ENCODE data around the gene VAV2.
A peak's percentile ranks its signal among the peaks of the same experiment; 100 is the strongest.

Gene VAV2

DNA sequence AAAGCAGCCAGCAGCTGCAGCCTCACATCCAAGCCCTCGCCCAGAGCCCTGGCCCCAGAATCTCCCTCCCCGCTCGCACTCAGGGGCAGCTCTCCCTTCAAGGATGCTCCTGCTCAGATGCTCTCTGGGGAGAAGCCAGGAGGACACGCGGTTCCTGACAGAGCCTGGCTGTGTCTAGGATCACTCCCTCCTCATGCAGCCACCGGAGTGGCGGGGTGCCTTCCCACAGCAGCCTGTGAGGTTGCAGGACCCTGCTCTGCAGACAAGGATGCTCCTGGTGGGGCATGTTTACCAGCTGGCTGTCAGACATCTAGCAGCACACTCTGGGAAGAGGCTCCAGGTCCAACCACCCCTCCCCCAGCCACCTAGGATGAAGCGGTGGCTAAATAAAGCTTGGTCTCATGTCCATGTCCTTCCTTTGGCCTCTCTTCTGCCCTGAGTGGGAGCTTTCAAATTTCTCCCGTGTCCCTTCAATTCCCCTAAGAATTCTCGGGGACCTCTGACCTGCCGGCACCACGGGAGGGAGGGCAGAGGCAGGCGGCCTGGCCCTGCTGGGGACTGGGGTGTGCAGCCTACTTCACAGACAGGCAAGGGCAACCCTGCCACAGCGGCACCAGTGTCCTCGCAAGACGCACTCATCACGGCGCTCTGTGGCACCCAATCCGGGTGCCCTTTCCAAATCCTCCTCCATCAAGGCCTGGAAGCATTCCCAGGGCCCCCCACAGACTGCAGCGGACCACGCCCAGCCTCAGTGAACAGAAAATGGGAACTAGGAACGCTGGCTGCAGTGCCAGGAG is 165.6 kb downstream of the VAV2 start:
- Mint-ChIP-seq H3K36me3 (ENCODE audit: low read depth) (peaks cover 44% of the 10 kb centered on the region), H3K27me3 (no peaks in the 10 kb centered on the region), H3K27ac (peak overlapping the region; percentile 37), H3K4me1 (ENCODE audit: low read depth) (peaks cover 64% of the 10 kb centered on the region), H3K9me3 (no peaks in the 10 kb centered on the region), H3K4me3 (no peak overlapping the region)
- intact Hi-C loops (cut with micrococcal nuclease): no loop called here

DNA sequence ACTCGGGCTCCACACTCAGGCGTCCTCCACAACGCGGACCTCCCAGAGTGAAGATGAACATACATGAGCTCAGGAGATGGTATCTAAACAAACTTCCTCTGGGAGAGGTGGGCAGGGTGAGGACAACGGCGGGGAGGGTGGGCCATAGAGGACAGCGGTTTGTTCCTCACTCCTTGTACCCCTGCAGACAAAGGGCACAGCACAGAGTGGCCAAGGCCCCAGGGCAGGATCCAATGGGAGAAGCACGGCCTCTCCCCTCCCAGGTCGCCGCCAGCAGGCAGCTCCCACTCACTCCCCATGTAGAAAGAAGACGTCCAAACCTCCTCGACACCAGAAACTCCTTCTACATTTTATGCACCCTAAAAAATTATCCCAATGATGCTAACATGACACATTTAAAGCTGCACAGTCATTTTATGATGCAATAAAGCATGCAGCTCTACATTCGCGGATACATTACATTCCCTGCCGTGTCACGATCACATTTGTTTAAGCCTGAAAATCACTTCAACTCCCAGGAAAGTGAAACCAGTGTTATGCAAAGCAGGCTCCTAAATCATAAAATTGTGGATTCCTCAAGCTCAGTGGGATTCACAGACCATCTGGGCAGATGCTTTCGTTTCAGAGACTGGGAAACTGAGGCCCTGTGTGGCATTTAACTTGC is 166.4 kb downstream of the VAV2 start:
- Mint-ChIP-seq H3K4me1 (ENCODE audit: low read depth) (peaks cover 59% of the 10 kb centered on the region), H3K36me3 (ENCODE audit: low read depth) (peaks cover 41% of the 10 kb centered on the region), H3K27me3 (no peaks in the 10 kb centered on the region), H3K9me3 (no peaks in the 10 kb centered on the region), H3K4me3 (no peak overlapping the region), H3K27ac (no peak overlapping the region)
- intact Hi-C loops (cut with micrococcal nuclease): no loop called here

DNA sequence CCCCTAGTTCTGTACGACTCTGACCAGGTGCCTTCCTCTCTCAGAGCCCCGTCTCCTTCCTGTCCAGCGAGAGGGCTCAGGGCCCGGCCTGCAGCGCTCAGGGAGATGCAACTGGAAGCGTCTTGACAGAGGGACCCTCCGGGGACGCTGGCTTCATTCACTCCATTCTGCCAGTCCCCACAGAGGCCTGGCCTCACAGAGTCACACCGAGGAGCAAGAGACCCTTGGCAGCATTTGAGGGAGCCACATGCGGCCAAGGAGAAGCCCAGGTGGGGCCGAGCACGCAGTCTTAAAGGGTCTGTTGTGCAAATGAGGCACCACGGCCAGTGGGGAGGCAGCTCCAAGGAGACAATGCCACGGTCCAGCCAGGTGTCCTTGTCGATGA is 167.3 kb downstream of the VAV2 start:
- H3K4me1 Mint-ChIP-seq (ENCODE audit: low read depth): peaks cover 53% of the 10 kb centered on the region
- no peaks in the 10 kb centered on the region for H3K9me3 Mint-ChIP-seq
- H3K36me3 Mint-ChIP-seq (ENCODE audit: low read depth): peaks cover 36% of the 10 kb centered on the region
- H3K27me3 Mint-ChIP-seq: no peaks in the 10 kb centered on the region
- H3K27ac Mint-ChIP-seq: no peak overlapping the region
- H3K4me3 Mint-ChIP-seq: no peak overlapping the region
- intact Hi-C loops (cut with micrococcal nuclease): no loop called here

DNA sequence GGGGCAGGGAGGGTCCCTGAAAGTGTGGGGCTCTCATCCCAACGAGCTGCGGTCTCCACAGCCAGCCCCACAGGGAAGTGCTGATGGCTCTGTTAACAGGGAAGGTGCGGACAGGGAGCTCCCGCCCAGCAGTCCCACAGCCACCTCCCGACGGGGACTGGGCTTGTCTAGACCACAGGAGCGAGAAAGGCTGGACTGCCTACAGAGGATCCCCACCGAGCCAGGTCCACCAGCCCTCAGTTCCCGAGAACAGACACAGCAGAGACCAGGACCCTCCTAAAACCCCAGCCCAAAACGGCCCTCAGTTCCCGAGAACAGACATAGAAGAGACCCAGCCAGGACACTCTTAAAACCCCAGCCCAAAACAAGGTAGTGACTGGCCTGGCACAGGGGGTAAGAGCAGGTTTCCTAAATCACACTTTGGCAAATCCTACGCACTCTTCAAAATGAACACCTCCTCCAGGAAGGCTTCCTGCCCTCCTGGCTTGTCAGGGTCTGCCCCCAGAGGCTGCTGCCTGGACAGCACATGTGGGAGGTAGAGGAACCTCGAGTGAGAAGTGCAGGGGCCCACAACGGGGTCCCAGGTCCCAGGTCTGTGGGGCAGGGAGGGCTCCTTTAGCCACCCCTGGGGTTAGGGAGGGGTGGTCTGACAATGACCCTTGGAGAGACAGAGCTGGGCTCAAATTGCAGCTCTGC is 167.9 kb downstream of the VAV2 start:
- no peaks in the 10 kb centered on the region for H3K27me3 Mint-ChIP-seq
- H3K4me1 Mint-ChIP-seq (ENCODE audit: low read depth): peaks cover 53% of the 10 kb centered on the region
- peaks cover 31% of the 10 kb centered on the region for H3K36me3 Mint-ChIP-seq (ENCODE audit: low read depth)
- H3K27ac Mint-ChIP-seq: peak overlapping the region; percentile 49
- intact Hi-C loops (cut with micrococcal nuclease): no loop called here
- H3K4me3 Mint-ChIP-seq: no peak overlapping the region
- H3K9me3 Mint-ChIP-seq: no peaks in the 10 kb centered on the region

GRCh38 chr9:133823189-133824105 is 168.7 kb downstream of the VAV2 start:
- H3K36me3 Mint-ChIP-seq (ENCODE audit: low read depth): peaks cover 28% of the 10 kb centered on the region
- no peak overlapping the region for H3K4me3 Mint-ChIP-seq
- peaks cover 47% of the 10 kb centered on the region for H3K4me1 Mint-ChIP-seq (ENCODE audit: low read depth)
- intact Hi-C loops (cut with micrococcal nuclease): no loop called here
- peak overlapping the region; percentile 49 for H3K27ac Mint-ChIP-seq
- H3K9me3 Mint-ChIP-seq: no peaks in the 10 kb centered on the region
- H3K27me3 Mint-ChIP-seq: no peaks in the 10 kb centered on the region

DNA sequence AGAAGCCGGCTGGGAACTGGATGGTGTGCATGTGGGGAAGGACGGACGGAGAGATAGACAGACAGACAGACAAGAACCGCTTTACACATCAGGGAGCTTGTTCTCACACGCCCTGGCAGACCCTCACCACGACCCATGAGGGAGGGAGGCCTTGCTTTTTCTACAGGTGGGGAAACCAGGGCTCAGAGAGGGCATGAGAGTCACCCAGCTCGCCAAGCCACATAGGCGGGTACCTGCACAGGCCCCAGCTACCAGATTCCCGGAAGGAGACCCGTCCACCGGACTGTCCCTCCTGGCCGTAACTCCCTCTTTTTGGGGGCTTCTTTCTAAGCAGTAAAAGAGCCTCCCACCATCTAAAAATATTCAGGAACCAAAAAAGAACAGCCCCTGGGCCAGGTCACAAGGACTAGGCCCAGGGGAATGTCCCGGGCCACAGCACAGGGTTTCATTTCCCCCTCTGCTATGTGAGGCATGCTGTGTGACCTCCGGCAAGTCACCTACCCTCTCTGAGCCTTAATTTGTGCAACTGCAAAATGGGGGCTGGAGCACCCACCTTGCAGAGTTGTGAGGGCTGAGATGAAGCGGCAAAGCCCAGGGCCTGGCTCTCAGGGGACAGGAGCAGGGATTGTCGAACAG is 169.6 kb downstream of the VAV2 start:
- Mint-ChIP-seq H3K27me3 (no peaks in the 10 kb centered on the region), H3K36me3 (ENCODE audit: low read depth) (peaks cover 37% of the 10 kb centered on the region), H3K27ac (peak overlapping the region; percentile 49), H3K4me1 (ENCODE audit: low read depth) (peaks cover 46% of the 10 kb centered on the region), H3K4me3 (no peak overlapping the region), H3K9me3 (no peaks in the 10 kb centered on the region)
- intact Hi-C loops (cut with micrococcal nuclease): no loop called here

DNA sequence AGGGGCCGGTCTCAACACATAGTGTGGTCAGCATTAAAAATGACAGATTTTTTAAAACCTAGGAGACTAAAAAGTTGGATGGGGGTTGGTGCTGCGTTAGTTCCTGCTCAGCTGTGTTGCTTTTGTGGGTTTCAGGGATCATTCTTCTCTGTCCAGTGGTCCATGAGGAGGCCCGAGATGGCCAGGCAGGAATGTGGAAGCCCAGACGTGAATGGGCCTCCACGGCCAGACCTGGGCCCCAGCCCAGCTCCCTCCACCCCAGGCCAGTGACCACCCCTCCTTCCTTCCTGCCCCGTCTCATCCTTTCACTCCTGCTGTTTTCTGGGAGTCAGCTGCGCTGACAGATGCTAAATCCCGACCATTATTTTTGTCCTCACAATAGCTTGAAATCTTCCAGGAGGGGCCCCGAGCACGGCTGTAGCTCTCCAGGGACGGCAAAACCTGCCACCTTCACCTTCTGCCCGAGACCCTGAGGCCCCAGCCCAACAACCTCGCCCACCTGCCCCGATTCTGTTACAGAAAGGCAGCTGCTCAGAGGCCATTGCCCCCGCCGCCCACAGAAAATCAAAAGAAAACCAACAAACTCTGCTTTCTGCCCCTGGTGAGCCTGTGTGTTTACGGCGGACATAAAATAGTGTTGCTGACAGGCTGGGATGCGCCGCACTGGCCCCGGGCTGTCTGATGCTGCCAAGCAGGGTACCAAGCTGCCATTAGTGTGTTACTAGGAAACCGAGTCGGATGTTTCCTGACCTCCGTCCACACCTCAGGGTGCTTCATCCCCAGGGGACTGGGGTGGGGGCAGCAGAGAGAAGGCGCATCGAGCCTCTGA is 170.3 kb downstream of the VAV2 start:
- no peaks in the 10 kb centered on the region for H3K27me3 Mint-ChIP-seq
- intact Hi-C loops (cut with micrococcal nuclease): no loop called here
- H3K36me3 Mint-ChIP-seq (ENCODE audit: low read depth): peaks cover 44% of the 10 kb centered on the region
- peak overlapping the region; percentile 49 for H3K27ac Mint-ChIP-seq
- H3K4me3 Mint-ChIP-seq: no peak overlapping the region
- H3K4me1 Mint-ChIP-seq (ENCODE audit: low read depth): peaks cover 44% of the 10 kb centered on the region
- no peaks in the 10 kb centered on the region for H3K9me3 Mint-ChIP-seq

GRCh38 chr9:133819923-133820322 is 172.2 kb downstream of the VAV2 start:
- H3K27me3 Mint-ChIP-seq: no peaks in the 10 kb centered on the region
- H3K27ac Mint-ChIP-seq: no peak overlapping the region
- no peaks in the 10 kb centered on the region for H3K9me3 Mint-ChIP-seq
- peaks cover 51% of the 10 kb centered on the region for H3K36me3 Mint-ChIP-seq (ENCODE audit: low read depth)
- no peak overlapping the region for H3K4me3 Mint-ChIP-seq
- peaks cover 29% of the 10 kb centered on the region for H3K4me1 Mint-ChIP-seq (ENCODE audit: low read depth)
- intact Hi-C loops (cut with micrococcal nuclease): no loop called here

DNA sequence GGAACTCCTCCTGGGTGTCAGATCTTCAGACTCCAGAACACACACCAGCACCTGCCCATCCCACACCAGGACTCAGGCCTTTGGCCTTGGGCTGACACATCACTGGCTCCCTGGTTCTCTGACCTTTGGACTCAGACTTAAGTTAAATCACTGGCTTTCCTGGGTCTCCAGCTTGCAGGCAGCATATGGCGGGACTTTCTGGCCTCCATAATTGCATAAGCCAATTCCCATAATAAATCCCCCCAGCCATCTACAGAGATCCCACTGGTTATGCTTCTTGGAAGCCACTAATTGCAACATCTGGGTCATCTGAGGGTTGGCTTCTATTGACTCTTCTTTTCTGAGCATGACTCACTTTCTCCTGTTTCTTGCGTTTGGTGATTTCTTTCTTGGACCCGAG is 173.7 kb downstream of the VAV2 start:
- Mint-ChIP-seq H3K27me3 (no peaks in the 10 kb centered on the region), H3K4me1 (ENCODE audit: low read depth) (peaks cover 15% of the 10 kb centered on the region), H3K9me3 (no peaks in the 10 kb centered on the region), H3K27ac (no peak overlapping the region), H3K4me3 (no peak overlapping the region), H3K36me3 (ENCODE audit: low read depth) (peaks cover 65% of the 10 kb centered on the region)
- intact Hi-C loops (cut with micrococcal nuclease): no loop called here

DNA sequence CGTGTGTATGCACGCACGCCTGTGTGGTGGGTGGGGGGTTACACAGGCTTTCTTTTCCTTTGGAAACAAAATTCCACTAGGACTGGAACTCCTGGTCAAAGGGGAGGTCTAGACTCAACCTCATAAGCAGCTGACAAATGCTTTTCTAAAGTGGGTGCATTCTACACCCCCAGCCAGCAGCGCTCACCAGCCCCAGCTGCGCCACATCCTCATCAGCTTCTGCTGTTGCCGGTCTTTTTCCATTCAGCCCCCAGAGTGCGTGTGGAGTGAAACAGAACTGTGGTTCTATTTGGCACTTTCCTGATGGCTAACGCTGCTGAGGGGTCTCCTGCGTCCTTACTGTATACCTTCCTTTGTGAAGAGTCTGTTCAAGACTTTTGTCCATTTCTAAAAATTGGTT is 176.3 kb downstream of the VAV2 start:
- H3K4me1 Mint-ChIP-seq (ENCODE audit: low read depth): no peaks in the 10 kb centered on the region
- H3K27me3 Mint-ChIP-seq: no peaks in the 10 kb centered on the region
- H3K4me3 Mint-ChIP-seq: no peak overlapping the region

DNA sequence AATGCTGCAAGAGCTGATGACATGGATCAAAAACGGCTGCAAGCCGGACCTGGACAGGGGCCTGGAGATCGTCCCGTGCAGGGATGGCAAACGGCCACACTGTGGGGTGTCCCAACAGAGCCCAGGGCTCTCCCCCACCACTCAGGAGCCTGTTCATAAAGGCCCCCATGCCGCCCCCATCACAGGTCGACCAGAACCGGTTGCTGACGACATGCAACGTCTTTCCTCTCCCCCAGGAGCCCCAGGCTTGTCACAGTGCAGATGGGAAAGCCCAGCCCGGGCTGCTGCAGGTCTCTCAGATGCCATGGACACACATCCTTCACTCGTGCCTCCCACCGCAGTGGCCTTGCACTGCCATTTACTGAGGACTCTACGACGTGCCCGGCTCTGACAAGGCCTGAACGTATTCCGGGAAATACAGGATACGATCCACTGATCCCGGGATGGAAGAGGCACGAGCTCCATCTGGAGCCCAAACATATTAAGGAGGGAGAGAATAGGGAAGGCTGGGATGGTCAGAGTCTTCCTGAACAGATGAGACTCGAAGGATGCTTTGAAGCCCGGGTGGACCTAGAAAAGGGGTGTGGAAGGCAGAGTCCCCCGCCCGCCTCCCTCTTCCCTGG is 177.4 kb downstream of the VAV2 start:
- H3K4me3 Mint-ChIP-seq: no peak overlapping the region
- no peaks in the 10 kb centered on the region for H3K9me3 Mint-ChIP-seq
- H3K27ac Mint-ChIP-seq: no peak overlapping the region
- no peaks in the 10 kb centered on the region for H3K4me1 Mint-ChIP-seq (ENCODE audit: low read depth)
- H3K27me3 Mint-ChIP-seq: no peaks in the 10 kb centered on the region
- peaks cover 74% of the 10 kb centered on the region for H3K36me3 Mint-ChIP-seq (ENCODE audit: low read depth)
- intact Hi-C loops (cut with micrococcal nuclease): no loop called here

More for the DNA sequence above, 176.3 kb downstream of the VAV2 start:
- peaks cover 68% of the 10 kb centered on the region for H3K36me3 Mint-ChIP-seq (ENCODE audit: low read depth)
- no peaks in the 10 kb centered on the region for H3K9me3 Mint-ChIP-seq
- intact Hi-C loops (cut with micrococcal nuclease): no loop called here
- H3K27ac Mint-ChIP-seq: no peak overlapping the region

DNA sequence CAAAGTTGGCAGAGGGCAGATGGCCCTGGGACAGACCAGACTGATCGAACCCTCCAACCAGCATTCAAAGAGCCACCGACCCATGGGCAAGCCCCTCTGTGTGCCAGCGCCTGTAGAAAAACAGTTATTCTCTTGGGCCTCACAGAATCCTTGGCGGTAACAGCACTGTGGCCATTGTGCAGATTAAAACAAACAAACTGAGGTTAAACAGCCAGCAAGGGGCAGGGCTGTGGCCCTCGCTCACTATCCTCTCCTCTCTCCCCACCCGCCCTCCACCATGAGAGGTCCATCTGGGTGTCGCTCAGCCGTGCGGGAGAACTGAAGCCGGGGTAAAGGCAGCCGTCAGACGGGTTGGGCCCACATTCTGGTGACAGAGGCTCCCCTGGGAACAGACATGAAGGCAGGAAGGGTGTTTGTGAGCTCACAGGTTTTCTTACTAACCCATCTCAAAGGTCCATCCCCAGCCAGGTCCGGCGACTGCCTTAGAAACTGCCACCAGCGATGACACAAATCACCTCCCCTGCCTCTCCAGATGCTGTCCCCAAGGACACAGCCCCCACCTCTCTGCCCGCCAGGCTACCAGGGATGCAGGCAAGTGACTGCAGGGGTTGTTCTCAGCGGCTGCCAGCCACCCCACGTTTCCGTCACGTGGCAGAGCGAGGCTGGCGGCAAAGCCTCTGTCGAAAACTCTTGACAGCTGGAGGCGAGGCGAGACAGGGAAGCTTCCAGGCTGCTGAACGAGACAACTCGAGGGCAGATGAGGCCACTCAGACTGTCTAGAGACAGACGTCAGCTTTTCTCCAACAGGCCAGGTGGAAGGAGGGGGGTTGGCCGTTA is 178.2 kb downstream of the VAV2 start:
- no peak overlapping the region for H3K4me3 Mint-ChIP-seq
- intact Hi-C loops (cut with micrococcal nuclease): no loop called here
- H3K9me3 Mint-ChIP-seq: no peaks in the 10 kb centered on the region
- no peak overlapping the region for H3K27ac Mint-ChIP-seq
- H3K4me1 Mint-ChIP-seq (ENCODE audit: low read depth): no peaks in the 10 kb centered on the region
- no peaks in the 10 kb centered on the region for H3K27me3 Mint-ChIP-seq
- peaks cover 82% of the 10 kb centered on the region for H3K36me3 Mint-ChIP-seq (ENCODE audit: low read depth)

All from dendritic cell treated with granulocyte-macrophage colony-stimulating factor and Interleukin-4, amounts not matched to agents 40 ng/mL and 50 ng/mL, for 4 days (primary cell).